ENCODE results near the gene SNAP23. TPM values are rescaled to one million over a fixed set of nuclear protein-coding genes. Genes with fewer than 3 reads are reported as not detected.

SNAP23 gene
- total RNA-seq, 1 experiment from 2014 or later = 63.2 TPM

GRCh38 chr15:42453826-42454225, 41.6 kb upstream of the SNAP23 start:
- no peak overlapping the region for H3K4me3 Mint-ChIP-seq
- no peaks in the 10 kb centered on the region; a peak in 1 of 5 replicates for H3K9me3 Mint-ChIP-seq
- no peak overlapping the region for H3K23ac ChIP-seq (ENCODE audit: insufficient read length, low read depth, low read length)
- no peaks in the 10 kb centered on the region for H3K9me3 ChIP-seq (ENCODE audit: control insufficient read depth, low read depth, low read length)
- H4K20me1 ChIP-seq (ENCODE audit: control insufficient read depth, insufficient read depth, insufficient read length) = no peaks in the 10 kb centered on the region
- H2BK12ac ChIP-seq (ENCODE audit: insufficient read length, low read depth, low read length) = no peak overlapping the region
- H3K4me1 ChIP-seq (ENCODE audit: insufficient read depth, low read length) = peaks cover 2% of the 10 kb centered on the region; the same call in 1 of the 2 replicates
- H3K27ac Mint-ChIP-seq = no peak overlapping the region; a peak in 1 of 7 replicates
- no peak overlapping the region for H2BK5ac ChIP-seq (ENCODE audit: insufficient read length, low read length)
- H3K27ac ChIP-seq (ENCODE audit: insufficient read length, low read depth, low read length) = no peak overlapping the region
- H4K8ac ChIP-seq (replicated peaks; ENCODE audit: insufficient read length, low read depth, low read length) = no peak overlapping the region
- 100% methylated on average over 1 of the region's 3 CpGs for WGBS (ENCODE audit: extremely low coverage, insufficient read length, low lambda C conversion rate)
- no peak overlapping the region for H3K14ac ChIP-seq (ENCODE audit: insufficient read depth, low read length)
- no peak for TF ChIP-seq CTCF (conservative IDR thresholded peaks at IDR 0.05)
- H2BK15ac ChIP-seq (ENCODE audit: low read depth, low read length) = no peak overlapping the region
- H4K5ac ChIP-seq (ENCODE audit: insufficient read length, low read depth, low read length) = no peak overlapping the region
- no peaks in the 10 kb centered on the region for H3K79me2 ChIP-seq (ENCODE audit: insufficient read depth, low read length)
- no peak overlapping the region for H3K18ac ChIP-seq (ENCODE audit: insufficient read length, low read depth, low read length)
- H3K9ac ChIP-seq (ENCODE audit: extremely low read depth, insufficient read length, low read length) = no peak overlapping the region
- H3K27me3 ChIP-seq (ENCODE audit: insufficient read depth, low read length) = no peaks in the 10 kb centered on the region
- no peaks in the 10 kb centered on the region for H3K27me3 Mint-ChIP-seq (ENCODE audit: low read depth)
- H3K4ac ChIP-seq (ENCODE audit: low read depth, low read length) = no peak overlapping the region
- H2BK20ac ChIP-seq (ENCODE audit: low read depth, low read length, poor library complexity, severe bottlenecking) = no peak overlapping the region
- H4K91ac ChIP-seq (ENCODE audit: insufficient read length, low read depth, low read length) = no peak overlapping the region
- no peak overlapping the region for H3K4me2 ChIP-seq (ENCODE audit: insufficient read depth, insufficient read length, low read length)
- no peaks in the 10 kb centered on the region for H3K23me2 ChIP-seq (ENCODE audit: insufficient read length, low read depth, low read length, poor library complexity, severe bottlenecking)
- H3K79me1 ChIP-seq (ENCODE audit: insufficient read depth, low read depth, low read length, poor library complexity, severe bottlenecking) = no peaks in the 10 kb centered on the region
- no peak for DNase-seq
- no peak overlapping the region for H2BK120ac ChIP-seq (ENCODE audit: low read depth, low read length, poor library complexity, severe bottlenecking)
- no peak overlapping the region for H2AK5ac ChIP-seq (ENCODE audit: insufficient read length, low read length)
- no peak overlapping the region for H3T11ph ChIP-seq (ENCODE audit: low read length)
- peaks cover 17% of the 10 kb centered on the region in 2 experiments for H3K4me1 Mint-ChIP-seq
- no peak overlapping the region for H3K56ac ChIP-seq (ENCODE audit: insufficient read length, low read depth, low read length)
- peaks cover 2 to 28% (median 21%) of the 10 kb centered on the region in 3 experiments for H3K36me3 Mint-ChIP-seq (ENCODE audit: insufficient read depth in 1 of 3, low read depth in 3 of 3)
- H2AFZ ChIP-seq (ENCODE audit: low read length) = no peak overlapping the region
